HG03139 (cell line): Measurements from ENCODE around the gene KLF5.
"Not testable (repeated sequence)": the region's sequence is repeated elsewhere in the genome, so short reads cannot be mapped to it uniquely, and the experiment has no call there.

Experiments
- ATAC-seq: cut with Tn5 transposase; IDR thresholded peaks from one replicate; pipeline ENCODE4 v1.9.1; 2021; ENCODE audit not compliant: unreplicated experiment

KLF5 gene

GRCh38 chr13:73058736-73059459, at the start of gene KLF5:
KLF5 (plus strand) TSS chr13:73059005; CDS start chr13:73059328, 323 bp downstream.
- peak; percentile 99 for ATAC-seq

- no peak for ATAC-seq
These were observed 47.1 kb upstream of the KLF5 start for GRCh38 chr13:73011751-73012150.

- ATAC-seq = no peak
These were observed 43.0 kb upstream of the KLF5 start for GRCh38 chr13:73015805-73016204.

GRCh38 chr13:73018336-73018735, 40.5 kb upstream of the KLF5 start:
- ATAC-seq = no peak

- ATAC-seq = no peak
These were observed 33.4 kb upstream of the KLF5 start for GRCh38 chr13:73025217-73026012.

GRCh38 chr13:73034901-73035300, 23.9 kb upstream of the KLF5 start:
- ATAC-seq = no peak

GRCh38 chr13:73035660-73036059, 23.1 kb upstream of the KLF5 start:
- ATAC-seq = no peak

GRCh38 chr13:73036566-73036965, 22.2 kb upstream of the KLF5 start:
- no peak for ATAC-seq

- no peak for ATAC-seq
These were observed 20.7 kb upstream of the KLF5 start for GRCh38 chr13:73038064-73038463.

GRCh38 chr13:73039201-73040108, 19.4 kb upstream of the KLF5 start:
- ATAC-seq = no peak

- ATAC-seq = no peak
These were observed 18.3 kb upstream of the KLF5 start for GRCh38 chr13:73040484-73040883.

- no peak for ATAC-seq
These were observed 17.7 kb upstream of the KLF5 start for GRCh38 chr13:73040968-73041596.

- ATAC-seq = no peak
These were observed 13.8 kb upstream of the KLF5 start for GRCh38 chr13:73045031-73045430.

- ATAC-seq = not testable (repeated sequence)
These were observed 10.2 kb upstream of the KLF5 start for GRCh38 chr13:73048615-73049014.

- ATAC-seq = no peak
These were observed 4.1 kb upstream of the KLF5 start for GRCh38 chr13:73054712-73055111.

- ATAC-seq = no peak
These were observed 2.8 kb upstream of the KLF5 start for GRCh38 chr13:73055813-73056564.

- ATAC-seq = no peak
These were observed 2.2 kb upstream of the KLF5 start for GRCh38 chr13:73056565-73056962.

GRCh38 chr13:73057284-73058063, 1.3 kb upstream of the KLF5 start:
- ATAC-seq = no peak

GRCh38 chr13:73058064-73058313, 816 bp upstream of the KLF5 start:
- no peak for ATAC-seq

GRCh38 chr13:73058432-73058735, 421 bp upstream of the KLF5 start:
- peak; percentile 6 for ATAC-seq
